Coronary artery (tissue), 2 donors: ENCODE measurements around the gene KASH5.
A peak's percentile ranks its signal among the peaks of the same experiment; 100 is the strongest.

Source experiments
- DNase-seq: peaks from one replicate; pipeline ENCODE4 v3.0.0-alpha.2; 2017; ENCODE audit warnings: low spot score
- H3K27ac ChIP-seq, 2 donors: fragments of 200-600 bp; sonication (generic); one replicate each; pipeline ENCODE4 v1.5.1; 2016 to 2019
- H3K4me3 ChIP-seq: fragments of 200-600 bp; sonication (generic); 2 replicates; pipeline ENCODE4 v1.5.1; 2016; ENCODE audit warnings: mild to moderate bottlenecking, moderate library complexity
- TF ChIP-seq, protein P1 (sequence below): fragments of 200-600 bp; sonication (generic); IDR thresholded peaks from one replicate; pipeline ENCODE4 v1.5.1; 2019; ENCODE audit warnings: antibody characterized with exemption

KASH5 gene

DNA sequence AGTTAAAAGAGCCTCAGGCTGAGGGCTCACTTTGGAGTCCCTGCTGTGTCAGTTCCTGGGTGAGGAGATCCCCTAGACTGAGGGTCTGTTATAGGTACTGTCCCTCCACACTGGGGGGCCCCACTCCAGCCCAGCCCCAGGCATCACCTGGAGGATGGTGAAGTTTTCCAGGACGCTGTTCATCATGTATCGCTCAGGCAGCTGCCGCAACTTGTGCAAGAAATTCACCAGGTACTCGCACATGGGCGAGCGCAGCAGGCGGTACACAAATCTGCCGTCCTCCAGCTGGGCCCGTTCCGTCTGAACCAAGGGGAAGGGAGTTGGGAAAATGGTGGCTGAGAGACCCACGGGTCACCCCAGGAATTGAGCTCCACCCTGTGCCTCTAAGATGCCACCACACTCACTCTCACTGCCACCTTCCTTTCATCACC lies 45.7 kb upstream of the KASH5 start:
- peak; percentile 62 for DNase-seq
- no peak overlapping the region for H3K27ac ChIP-seq
- TF ChIP-seq, protein P1, sequence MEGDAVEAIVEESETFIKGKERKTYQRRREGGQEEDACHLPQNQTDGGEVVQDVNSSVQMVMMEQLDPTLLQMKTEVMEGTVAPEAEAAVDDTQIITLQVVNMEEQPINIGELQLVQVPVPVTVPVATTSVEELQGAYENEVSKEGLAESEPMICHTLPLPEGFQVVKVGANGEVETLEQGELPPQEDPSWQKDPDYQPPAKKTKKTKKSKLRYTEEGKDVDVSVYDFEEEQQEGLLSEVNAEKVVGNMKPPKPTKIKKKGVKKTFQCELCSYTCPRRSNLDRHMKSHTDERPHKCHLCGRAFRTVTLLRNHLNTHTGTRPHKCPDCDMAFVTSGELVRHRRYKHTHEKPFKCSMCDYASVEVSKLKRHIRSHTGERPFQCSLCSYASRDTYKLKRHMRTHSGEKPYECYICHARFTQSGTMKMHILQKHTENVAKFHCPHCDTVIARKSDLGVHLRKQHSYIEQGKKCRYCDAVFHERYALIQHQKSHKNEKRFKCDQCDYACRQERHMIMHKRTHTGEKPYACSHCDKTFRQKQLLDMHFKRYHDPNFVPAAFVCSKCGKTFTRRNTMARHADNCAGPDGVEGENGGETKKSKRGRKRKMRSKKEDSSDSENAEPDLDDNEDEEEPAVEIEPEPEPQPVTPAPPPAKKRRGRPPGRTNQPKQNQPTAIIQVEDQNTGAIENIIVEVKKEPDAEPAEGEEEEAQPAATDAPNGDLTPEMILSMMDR: no peak
- H3K4me3 ChIP-seq: no peak overlapping the region

DNA sequence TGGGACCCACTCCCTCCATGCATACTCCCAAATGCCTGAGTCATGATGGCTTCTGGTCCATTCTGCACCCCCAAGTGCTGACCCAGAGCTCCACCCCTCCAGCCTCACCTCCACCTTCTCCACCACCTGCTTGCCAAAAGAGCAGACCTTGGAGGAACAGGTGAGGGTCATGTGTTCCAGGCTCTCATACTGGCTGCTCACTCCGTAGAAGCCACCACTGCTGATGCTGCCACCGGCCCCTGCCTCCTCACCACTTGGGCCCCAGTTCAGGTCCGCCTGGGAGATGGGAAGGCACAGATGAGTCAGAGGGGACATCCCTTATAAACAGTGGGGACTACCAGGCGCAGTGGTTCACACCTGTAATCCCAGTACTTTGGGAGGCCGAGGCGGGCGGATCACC lies 44.9 kb upstream of the KASH5 start:
- no peak overlapping the region for H3K27ac ChIP-seq
- H3K4me3 ChIP-seq: no peak overlapping the region
- peak; percentile 66 for DNase-seq
- TF ChIP-seq, protein P1: no peak

DNA sequence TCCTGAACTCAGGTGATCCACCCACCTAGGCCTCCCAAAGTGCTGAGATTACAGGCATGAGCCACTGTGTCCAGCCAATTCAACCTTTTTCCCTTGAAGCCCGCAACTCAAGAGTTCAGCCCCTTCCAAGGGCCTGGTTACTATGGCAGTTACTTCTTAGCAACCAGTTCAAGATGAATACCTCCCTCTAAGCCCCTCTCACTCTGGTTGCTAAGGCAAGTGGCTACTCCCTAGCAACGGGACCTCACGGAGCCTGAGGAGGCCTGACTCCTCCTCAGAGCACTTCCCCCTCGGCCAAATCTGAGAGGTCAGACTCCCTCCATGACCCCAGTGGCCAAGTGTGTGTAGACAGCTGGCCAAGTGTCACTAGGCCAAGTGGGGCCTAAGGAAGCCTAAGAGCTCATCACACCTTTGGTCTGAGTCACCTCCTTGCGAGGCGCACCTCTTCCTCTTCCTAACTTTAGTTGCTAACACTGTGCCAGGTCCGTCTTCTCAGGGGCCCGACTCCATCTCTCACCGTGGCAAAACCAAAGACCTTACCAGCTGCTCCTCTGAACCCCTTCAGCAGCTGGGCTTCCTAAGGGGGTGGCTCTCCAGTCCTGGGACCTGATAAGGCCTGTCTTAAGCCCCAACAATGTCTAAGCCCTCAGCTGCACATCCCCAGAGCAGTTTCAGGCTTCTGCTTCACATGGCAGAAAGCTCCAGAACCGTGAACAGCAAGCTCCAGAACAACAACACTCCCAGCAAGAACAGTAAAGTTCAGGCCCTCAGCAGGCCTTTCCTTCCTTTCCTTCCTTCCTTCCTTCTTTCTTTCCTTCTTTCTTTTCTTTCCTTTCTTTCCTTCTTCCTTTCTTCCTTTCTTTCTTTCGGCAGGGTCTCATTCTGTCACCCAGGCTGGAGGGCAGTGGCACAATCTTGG lies 43.3 kb upstream of the KASH5 start:
- Histone ChIP-seq H3K4me3 (no peak overlapping the region), H3K27ac (no peak overlapping the region)
- TF ChIP-seq, protein P1: no peak
- no peak for DNase-seq

DNA sequence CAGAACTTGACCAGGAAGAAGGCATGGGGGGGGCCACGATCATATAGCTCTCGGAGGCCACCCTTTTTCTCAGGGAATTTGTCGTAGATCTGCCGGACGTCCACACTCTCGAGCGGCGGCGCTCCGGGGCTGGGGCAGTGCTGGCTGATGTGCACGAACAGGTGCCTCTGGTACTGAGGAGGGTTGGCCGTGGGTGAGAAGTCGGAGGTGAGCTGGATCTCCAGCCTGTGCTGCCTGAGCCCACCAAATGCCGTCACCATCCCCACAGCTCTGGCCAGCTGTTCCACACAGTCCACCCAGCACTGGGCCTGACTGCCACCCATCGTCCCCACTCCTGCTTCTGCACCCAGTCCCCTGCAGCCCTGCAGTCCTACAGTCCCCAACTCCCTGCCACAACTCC lies 40.9 kb upstream of the KASH5 start:
- Histone ChIP-seq H3K27ac (no peak overlapping the region), H3K4me3 (no peak overlapping the region)
- TF ChIP-seq, protein P1: no peak
- no peak for DNase-seq

DNA sequence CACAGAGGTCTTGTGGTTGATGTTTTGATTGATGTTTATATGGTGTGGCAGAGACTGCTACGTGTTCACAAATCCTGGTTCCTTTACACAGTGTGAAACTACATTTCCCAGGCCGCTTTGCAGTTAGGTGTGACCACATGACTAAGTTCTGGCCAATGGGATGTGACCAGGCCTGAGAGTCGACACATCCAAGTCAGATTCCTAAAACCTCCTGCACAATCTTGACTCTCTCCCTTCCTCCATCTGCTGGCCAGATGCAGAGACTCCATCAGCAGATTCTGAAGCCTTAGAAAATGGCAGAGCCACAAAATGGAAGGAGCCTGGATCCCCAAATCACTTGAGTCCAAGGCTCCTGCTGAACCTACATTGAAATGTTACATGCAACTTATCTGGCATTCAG lies 40.2 kb upstream of the KASH5 start:
- Histone ChIP-seq H3K4me3 (no peak overlapping the region), H3K27ac (no peak overlapping the region)
- no peak for DNase-seq
- TF ChIP-seq, protein P1: no peak

DNA sequence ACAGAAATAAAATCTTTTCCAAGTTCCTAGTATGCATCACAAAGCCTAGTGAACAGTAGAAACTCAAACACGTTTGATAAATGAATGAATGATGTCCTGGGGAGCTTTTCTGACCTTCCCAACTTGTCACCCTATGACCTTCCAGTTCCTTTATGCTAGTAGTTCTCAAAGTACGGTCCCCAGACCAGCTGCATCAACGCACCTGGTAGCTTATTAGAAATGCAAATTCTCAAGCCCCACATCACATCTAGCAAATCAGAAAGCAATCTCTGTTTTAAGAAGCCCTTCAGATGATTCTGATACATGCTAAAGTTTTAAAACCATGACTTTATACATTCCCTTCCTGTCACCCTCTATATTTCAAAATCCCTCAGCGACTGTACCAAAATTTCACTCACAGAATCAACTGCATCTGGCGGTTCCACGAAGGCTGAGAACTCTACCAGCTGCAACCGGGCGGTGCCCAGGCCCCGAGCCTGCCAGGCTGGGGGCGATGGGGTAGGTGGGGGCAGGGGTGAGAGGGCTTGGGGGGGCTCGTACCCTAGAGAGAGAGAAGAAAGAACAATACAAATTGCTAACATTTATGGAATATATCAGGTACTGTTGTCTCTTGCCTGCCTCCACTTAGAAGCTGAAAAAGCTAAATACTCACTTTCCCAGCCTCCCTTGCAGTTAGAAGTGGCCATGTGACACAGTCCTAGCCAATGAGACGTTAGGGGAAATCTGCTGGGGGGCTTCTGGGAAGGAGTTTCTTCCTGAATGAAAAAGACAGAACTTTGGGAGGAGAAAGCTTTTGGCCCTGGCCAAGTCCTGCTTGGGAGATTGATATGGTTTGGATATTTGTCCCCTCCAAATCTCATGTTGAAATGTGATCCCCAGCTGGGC lies 39.5 kb upstream of the KASH5 start:
- TF ChIP-seq, protein P1: no peak
- DNase-seq: no peak
- Histone ChIP-seq H3K4me3 (no peak overlapping the region), H3K27ac (no peak overlapping the region)
